HCT116 (cell line): Measurements from ENCODE around the gene CERCAM. TPM values are rescaled to one million over a fixed set of nuclear protein-coding genes. Genes with fewer than 3 reads are reported as not detected.

Source experiments
- ATAC-seq: fragments of 200-7000 bp; cut with Tn5 transposase; 2 replicates; pipeline ENCODE4 v1.9.1; 2020; ENCODE audit warnings: mild to moderate bottlenecking, moderate library complexity
- BruUV-seq: library from RNA; stranded (reverse); fragments of 400-500 nt; replicated peaks from 2 replicates; lab custom pipeline; 2021; lab: Mats Ljungman, UMichigan
- CTCF ChIA-PET: fragments of 300-600 bp; sonication (Branson Sonifier 250); formaldehyde crosslinking; loops from one replicate; lab custom pipeline; 2021; ENCODE audit warnings: antibody characterized with exemption; lab: Charles Lee
- POLR2A ChIA-PET: fragments of 300-600, 350-600 bp; sonication (Branson Sonifier 250); formaldehyde crosslinking; loops from one replicate; lab custom pipeline; 2021; ENCODE audit warnings: antibody characterized with exemption; lab: Charles Lee
- RAD21 ChIA-PET, 2 experiments: fragments of 300-600 bp; sonication (Branson Sonifier 250); formaldehyde crosslinking; loops; one replicate each; lab custom pipeline; 2023; ENCODE audit warnings: low total read pairs in 2 of 2; ENCODE audit not compliant: uncharacterized antibody in 2 of 2, unreplicated experiment in 2 of 2, low non-redundant PET in 1 of 2; lab: Charles Lee
- DNase-seq: peaks from one replicate; pipeline ENCODE4 v3.0.0-alpha.2; 2010; ENCODE audit warnings: low read depth, low spot score
- H2AFZ ChIP-seq: fragments of 200-600 bp; shearing (Covaris generic), sonication (generic); 2 replicates; pipeline ENCODE4 v1.6.1; 2017; ENCODE audit warnings: low read depth, mixed run types, mixed read lengths, antibody characterized with exemption, low read length; ENCODE audit not compliant: poor library complexity, severe bottlenecking
- H3K27ac ChIP-seq: 2 replicates; pipeline ENCODE4 v1.5.1; 2012; ENCODE audit warnings: low read depth, low read length
- H3K27me3 ChIP-seq: fragments of 200-600 bp; sonication (generic); 2 replicates; pipeline ENCODE4 v1.6.1; 2016; ENCODE audit warnings: mixed run types, low read length, mixed read lengths; ENCODE audit not compliant: insufficient read depth
- H3K36me3 ChIP-seq, 2 experiments: fragments of 200-500 bp in 1 of 2; fragments of 200-600 bp in 1 of 2; sonication (Bioruptor generic) in 1 of 2; sonication (generic) in 1 of 2; 2 replicates each; pipeline versions ENCODE4 v1.5.1 to v1.6.1; 2014 to 2016; ENCODE audit warnings: low read length in 2 of 2, inconsistent platforms in 1 of 2, mixed read lengths in 1 of 2, mixed run types in 1 of 2; ENCODE audit not compliant: insufficient read depth in 2 of 2, control insufficient read depth in 1 of 2
- H3K4me1 ChIP-seq, 2 experiments: fragments of 200-600 bp in 1 of 2; sonication (generic) in 1 of 2; 2 replicates each; pipeline versions ENCODE4 v1.5.1 to v1.6.1; 2012 to 2017; ENCODE audit warnings: low read length in 2 of 2, inconsistent platforms in 1 of 2, mild to moderate bottlenecking in 1 of 2, mixed read lengths in 1 of 2, mixed run types in 1 of 2, moderate library complexity in 1 of 2; ENCODE audit not compliant: insufficient read depth in 2 of 2, control insufficient read depth in 1 of 2
- H3K4me2 ChIP-seq: fragments of 200-600 bp; sonication (generic); 2 replicates; pipeline ENCODE4 v1.6.1; 2017; ENCODE audit warnings: mixed run types, low read length, mixed read lengths
- H3K4me3 ChIP-seq, 2 experiments: fragments of 200-600 bp in 1 of 2; sonication (generic) in 1 of 2; replicated peaks in 1 of 2; 2 replicates each; pipeline ENCODE4 v1.5.1; 2011 to 2016; ENCODE audit warnings: low read length in 2 of 2, control low read depth in 1 of 2, low read depth in 1 of 2, mild to moderate bottlenecking in 1 of 2, mixed read lengths in 1 of 2, mixed run types in 1 of 2
- H3K79me2 ChIP-seq: fragments of 200-600 bp; sonication (generic); 2 replicates; pipeline ENCODE4 v1.6.1; 2017; ENCODE audit warnings: mild to moderate bottlenecking, mixed run types, low read length, moderate library complexity, mixed read lengths; ENCODE audit not compliant: insufficient read depth
- H3K9ac ChIP-seq: fragments of 200-600 bp; sonication (generic); 2 replicates; pipeline ENCODE4 v1.6.1; 2016; ENCODE audit warnings: low read length, mixed read lengths
- H3K9me2 ChIP-seq: fragments of 200-600 bp; sonication (generic), shearing (Covaris generic); 2 replicates; pipeline ENCODE4 v1.6.1; 2017; ENCODE audit warnings: mixed run types, mild to moderate bottlenecking, moderate library complexity; ENCODE audit not compliant: insufficient read depth
- H3K9me3 ChIP-seq, 2 experiments: fragments of 200-500 bp in 1 of 2; fragments of 200-600 bp in 1 of 2; sonication (Bioruptor generic) in 1 of 2; sonication (generic) in 1 of 2; 2 replicates each; pipeline ENCODE4 v1.6.1; 2014 to 2017; ENCODE audit warnings: low read length in 2 of 2, mixed read lengths in 2 of 2, inconsistent platforms in 1 of 2, low read depth in 1 of 2, mild to moderate bottlenecking in 1 of 2, mixed run types in 1 of 2, moderate library complexity in 1 of 2; ENCODE audit not compliant: control insufficient read depth in 1 of 2, insufficient read depth in 1 of 2
- H4K20me1 ChIP-seq: fragments of 200-600 bp; sonication (generic), shearing (Covaris generic); 2 replicates; pipeline ENCODE4 v1.6.1; 2017; ENCODE audit warnings: mixed run types, mild to moderate bottlenecking, moderate library complexity; ENCODE audit not compliant: insufficient read depth
- CTCF ChIP-seq, 3 experiments: fragments of 200-600 bp in 1 of 3; sonication (generic) in 1 of 3; IDR thresholded peaks in 2 of 3; conservative IDR thresholded peaks in 1 of 3; 2 replicates each; pipeline ENCODE4 v1.5.1; 2012 to 2017; ENCODE audit warnings: low read depth in 2 of 3, low read length in 2 of 3, antibody characterized with exemption in 1 of 3, borderline replicate concordance in 1 of 3, control low read depth in 1 of 3, mild to moderate bottlenecking in 1 of 3, mixed read lengths in 1 of 3, mixed run types in 1 of 3, moderate library complexity in 1 of 3; ENCODE audit not compliant: insufficient read depth in 1 of 3
- ELF1 ChIP-seq: IDR thresholded peaks from 2 replicates; pipeline ENCODE4 v1.6.1; 2012; ENCODE audit warnings: low read depth, borderline replicate concordance
- EZH2phosphoT487 ChIP-seq: fragments of 200-600 bp; IDR thresholded peaks from 2 replicates; pipeline ENCODE4 v1.6.1; 2018; ENCODE audit warnings: antibody characterized with exemption, borderline replicate concordance
- POLR2AphosphoS5 ChIP-seq: IDR thresholded peaks from 2 replicates; pipeline ENCODE4 v1.6.1; 2011; ENCODE audit warnings: mild to moderate bottlenecking, low read depth, low read length, moderate library complexity
- intact Hi-C: fragments of 100-400 bp; cut with micrococcal nuclease; formaldehyde crosslinking; loops from 2 replicates; pipeline ENCODE4 v1.10.0; 2022
- total RNA-seq: library from RNA; stranded (reverse); gene quantifications from one replicate; pipeline ENCODE4 v1.2.1, GENCODE V29; 2021; ENCODE audit not compliant: unreplicated experiment
- TF ChIP-seq, protein P1 (sequence below): IDR thresholded peaks from 2 replicates; pipeline ENCODE4 v1.6.1; 2011; ENCODE audit warnings: mild to moderate bottlenecking, low read length, moderate library complexity; ENCODE audit not compliant: insufficient replicate concordance; ENCODE audit errors: extremely low read depth

The CERCAM gene
- total RNA-seq, 1 experiment from 2014 or later = 27.0 TPM

- RAD21 ChIA-PET = no interaction called here
- CTCF ChIA-PET = no interaction called here
- intact Hi-C loops = no loop called here
These were observed 13.7 kb downstream of the CERCAM start for GRCh38 chr9:128434340-128434739.

More at GRCh38 chr9:128434340-128434739, 13.7 kb downstream of the CERCAM start:
- DNase-seq = no peak
- H3K4me2 ChIP-seq = no peak overlapping the region
- no peaks in the 10 kb centered on the region for H3K79me2 ChIP-seq
- no peak overlapping the region for H3K4me3 ChIP-seq
- no peak overlapping the region for H3K27ac ChIP-seq
- ATAC-seq = no peak
- no peaks in the 10 kb centered on the region for H4K20me1 ChIP-seq
- no peaks in the 10 kb centered on the region for H3K9me2 ChIP-seq
- peaks cover 2 to 10% of the 10 kb centered on the region in 2 experiments; a peak in 2 of 4 replicates for H3K4me1 ChIP-seq
- no peaks in the 10 kb centered on the region for H3K27me3 ChIP-seq
- no peaks in the 10 kb centered on the region for H3K9me3 ChIP-seq
- no peaks in the 10 kb centered on the region for H3K36me3 ChIP-seq
- POLR2A ChIA-PET = no interaction called here
- no peak for TF ChIP-seq CTCF (IDR thresholded peaks at IDR 0.05 in 2 of 3, conservative IDR thresholded peaks at IDR 0.05 in 1 of 3; ENCODE audit: borderline replicate concordance in 1 of 3, insufficient read depth in 1 of 3, low read depth in 2 of 3, low read length in 2 of 3)
- TF ChIP-seq, protein P1, sequence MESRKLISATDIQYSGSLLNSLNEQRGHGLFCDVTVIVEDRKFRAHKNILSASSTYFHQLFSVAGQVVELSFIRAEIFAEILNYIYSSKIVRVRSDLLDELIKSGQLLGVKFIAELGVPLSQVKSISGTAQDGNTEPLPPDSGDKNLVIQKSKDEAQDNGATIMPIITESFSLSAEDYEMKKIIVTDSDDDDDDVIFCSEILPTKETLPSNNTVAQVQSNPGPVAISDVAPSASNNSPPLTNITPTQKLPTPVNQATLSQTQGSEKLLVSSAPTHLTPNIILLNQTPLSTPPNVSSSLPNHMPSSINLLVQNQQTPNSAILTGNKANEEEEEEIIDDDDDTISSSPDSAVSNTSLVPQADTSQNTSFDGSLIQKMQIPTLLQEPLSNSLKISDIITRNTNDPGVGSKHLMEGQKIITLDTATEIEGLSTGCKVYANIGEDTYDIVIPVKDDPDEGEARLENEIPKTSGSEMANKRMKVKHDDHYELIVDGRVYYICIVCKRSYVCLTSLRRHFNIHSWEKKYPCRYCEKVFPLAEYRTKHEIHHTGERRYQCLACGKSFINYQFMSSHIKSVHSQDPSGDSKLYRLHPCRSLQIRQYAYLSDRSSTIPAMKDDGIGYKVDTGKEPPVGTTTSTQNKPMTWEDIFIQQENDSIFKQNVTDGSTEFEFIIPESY = no peak
- no peak for TF ChIP-seq ELF1
- TF ChIP-seq POLR2AphosphoS5 = no peak
- no peak for TF ChIP-seq EZH2phosphoT487
- no peak overlapping the region for H2AFZ ChIP-seq
- no TSS peak for BruUV-seq
- no peak overlapping the region for H3K9ac ChIP-seq
